MM.1S (cell line): Measurements from ENCODE around the gene OBSCN.

Experiments used
- DNase-seq: peaks from one replicate; pipeline ENCODE4 v3.0.0-alpha.2; 2015
- H2AFZ ChIP-seq: fragments of 300-600 bp; sonication (generic); 2 replicates; pipeline ENCODE4 v1.6.0; 2016; ENCODE audit warnings: antibody characterized with exemption, low read length
- H3F3A ChIP-seq: fragments of 300-600 bp; sonication (generic); 2 replicates; pipeline ENCODE4 v1.6.1; 2016; ENCODE audit warnings: mild to moderate bottlenecking, antibody characterized with exemption, low read length, moderate library complexity, mixed read lengths; ENCODE audit not compliant: insufficient read depth
- H3K27ac ChIP-seq: fragments of 300-600 bp; sonication (generic); 2 replicates; pipeline ENCODE4 v1.5.1; 2016; ENCODE audit warnings: mild to moderate bottlenecking, low read length
- H3K27me3 ChIP-seq: fragments of 300-600 bp; sonication (generic); replicated peaks from 2 replicates; pipeline ENCODE4 v1.6.0; 2016; ENCODE audit warnings: low read length; ENCODE audit not compliant: insufficient read depth
- H3K36me3 ChIP-seq: fragments of 300-600 bp; sonication (generic); replicated peaks from 2 replicates; pipeline ENCODE4 v1.6.1; 2016; ENCODE audit warnings: mild to moderate bottlenecking, low read length, mixed read lengths; ENCODE audit not compliant: insufficient read depth
- H3K4me1 ChIP-seq: fragments of 300-600 bp; sonication (generic); 2 replicates; pipeline ENCODE4 v1.6.1; 2016; ENCODE audit warnings: low read length, mixed read lengths
- H3K4me2 ChIP-seq: fragments of 300-600 bp; sonication (generic); 2 replicates; pipeline ENCODE4 v1.6.0; 2016; ENCODE audit warnings: low read depth, low read length
- H3K4me3 ChIP-seq: fragments of 300-600 bp; sonication (generic); 2 replicates; pipeline ENCODE4 v1.5.1; 2016; ENCODE audit warnings: low read length, mixed read lengths
- H3K79me2 ChIP-seq: fragments of 300-600 bp; sonication (generic); 2 replicates; pipeline ENCODE4 v1.6.1; 2016; ENCODE audit warnings: mixed run types, low read length, mixed read lengths
- H3K9ac ChIP-seq: fragments of 300-600 bp; sonication (generic); 2 replicates; pipeline ENCODE4 v1.6.1; 2016; ENCODE audit warnings: low read length, mixed read lengths
- H3K9me2 ChIP-seq: fragments of 300-600 bp; sonication (generic); replicated peaks from 2 replicates; pipeline ENCODE4 v1.6.1; 2016; ENCODE audit warnings: mild to moderate bottlenecking, low read length, mixed read lengths; ENCODE audit not compliant: insufficient read depth
- H3K9me3 ChIP-seq: fragments of 300-600 bp; sonication (generic); replicated peaks from 2 replicates; pipeline ENCODE4 v1.6.1; 2016; ENCODE audit warnings: mild to moderate bottlenecking, low read length, mixed read lengths; ENCODE audit not compliant: insufficient read depth
- H4K20me1 ChIP-seq: fragments of 300-600 bp; sonication (generic); 2 replicates; pipeline ENCODE4 v1.6.1; 2016; ENCODE audit warnings: mild to moderate bottlenecking, low read length, moderate library complexity, mixed read lengths; ENCODE audit not compliant: insufficient read depth
- CTCF ChIP-seq: fragments of 300-600 bp; sonication (generic); IDR thresholded peaks from 2 replicates; pipeline ENCODE4 v1.5.1; 2016; ENCODE audit warnings: antibody characterized with exemption, low read length, mixed read lengths
- EZH2 ChIP-seq: fragments of 300-600 bp; sonication (generic); optimal IDR thresholded peaks from 2 replicates; pipeline ENCODE3; 2017; ENCODE audit warnings: low read depth, mild to moderate bottlenecking, antibody characterized with exemption, low read length, mixed read lengths
- EZH2phosphoT487 ChIP-seq: fragments of 300-600 bp; sonication (generic); IDR thresholded peaks from 2 replicates; pipeline ENCODE4 v1.6.1; 2018; ENCODE audit warnings: antibody characterized with exemption, low read length

OBSCN gene

GRCh38 chr1:228349701-228350171 lies 141.9 kb downstream of the OBSCN start:
- Histone ChIP-seq H2AFZ (no peak overlapping the region), H3K79me2 (no peaks in the 10 kb centered on the region), H3K4me2 (no peak overlapping the region), H3K9me3 (no peaks in the 10 kb centered on the region), H3K27me3 (no peaks in the 10 kb centered on the region; the same call in 1 of the 2 replicates), H3K4me1 (no peaks in the 10 kb centered on the region), H3K4me3 (no peak overlapping the region), H3K9me2 (no peaks in the 10 kb centered on the region), H3K27ac (no peak overlapping the region), H3K36me3 (no peaks in the 10 kb centered on the region), H4K20me1 (no peaks in the 10 kb centered on the region), H3K9ac (no peak overlapping the region), H3F3A (no peaks in the 10 kb centered on the region)
- DNase-seq: no peak
- TF ChIP-seq EZH2 (no peak), CTCF (no peak), EZH2phosphoT487 (no peak)

DNA sequence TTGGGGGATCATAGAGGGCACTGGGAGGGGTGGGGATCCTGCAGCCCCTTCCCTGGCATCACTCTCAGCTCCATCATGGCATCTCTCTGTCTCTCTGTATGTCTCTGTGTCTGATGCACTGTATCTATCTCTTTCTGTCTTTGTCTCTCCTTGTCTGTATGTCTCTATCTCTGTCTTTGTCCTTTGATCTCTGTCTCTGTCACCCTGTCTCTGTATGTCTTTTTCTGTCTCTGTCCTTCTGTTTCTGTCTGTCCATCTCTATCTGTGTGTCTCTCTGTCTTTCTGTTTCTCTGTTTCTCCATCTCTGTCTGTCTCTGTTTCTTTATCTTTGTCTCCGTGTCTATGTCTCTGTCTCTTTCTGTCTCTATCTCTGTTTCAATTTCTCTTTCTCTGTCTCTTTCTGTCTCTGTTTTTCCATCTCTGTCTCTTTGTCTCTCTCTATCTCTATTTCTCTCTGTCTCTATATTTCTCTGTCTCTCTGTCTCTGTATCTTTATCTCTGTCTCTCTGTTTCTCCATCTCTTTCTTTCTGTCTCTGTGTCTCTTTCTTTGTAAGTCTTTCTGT lies 142.4 kb downstream of the OBSCN start:
- Histone ChIP-seq H3K9me2 (no peaks in the 10 kb centered on the region), H3F3A (no peaks in the 10 kb centered on the region), H3K27me3 (no peaks in the 10 kb centered on the region; the same call in 1 of the 2 replicates), H3K4me2 (no peak overlapping the region), H3K9ac (no peak overlapping the region), H3K79me2 (no peaks in the 10 kb centered on the region), H4K20me1 (no peaks in the 10 kb centered on the region), H3K27ac (no peak overlapping the region), H2AFZ (no peak overlapping the region), H3K9me3 (no peaks in the 10 kb centered on the region), H3K4me1 (no peaks in the 10 kb centered on the region), H3K36me3 (no peaks in the 10 kb centered on the region), H3K4me3 (no peak overlapping the region)
- DNase-seq: no peak
- no peak for TF ChIP-seq EZH2phosphoT487
- TF ChIP-seq CTCF: no peak
- TF ChIP-seq EZH2: no peak

GRCh38 chr1:228350831-228351781 lies 143.3 kb downstream of the OBSCN start:
- H3K9ac ChIP-seq: no peak overlapping the region
- no peaks in the 10 kb centered on the region for H3F3A ChIP-seq
- TF ChIP-seq CTCF (no peak), EZH2phosphoT487 (no peak), EZH2 (no peak)
- H3K9me3 ChIP-seq: no peaks in the 10 kb centered on the region
- H3K36me3 ChIP-seq: no peaks in the 10 kb centered on the region
- H3K79me2 ChIP-seq: no peaks in the 10 kb centered on the region
- H4K20me1 ChIP-seq: no peaks in the 10 kb centered on the region
- no peak overlapping the region for H3K4me2 ChIP-seq
- H3K27me3 ChIP-seq: no peaks in the 10 kb centered on the region; the same call in 1 of the 2 replicates
- no peak overlapping the region for H2AFZ ChIP-seq
- H3K27ac ChIP-seq: no peak overlapping the region
- H3K9me2 ChIP-seq: no peaks in the 10 kb centered on the region
- no peak for DNase-seq
- no peak overlapping the region for H3K4me3 ChIP-seq
- no peaks in the 10 kb centered on the region for H3K4me1 ChIP-seq
